ENCODE data around the gene IFNG-AS1.

GRCh38 chr12:67993143-67993542, 3.9 kb downstream of the IFNG-AS1 start:
- TF ChIP-seq ATF3 (IDR thresholded peaks at IDR 0.05) (no peak), SP1 (IDR thresholded peaks at IDR 0.05; ENCODE audit: low read depth) (no peak), EZH2 (IDR thresholded peaks at IDR 0.05) (no peak), POLR2A (IDR thresholded peaks at IDR 0.05; ENCODE audit: borderline replicate concordance, extremely low read depth, insufficient read depth, insufficient read length) (no peak), POLR2AphosphoS5 (IDR thresholded peaks at IDR 0.05; ENCODE audit: low read depth, low read length) (no peak), ZNF274 (IDR thresholded peaks at IDR 0.05; ENCODE audit: low read depth, low read length) (no peak), RAD21 (IDR thresholded peaks at IDR 0.05; ENCODE audit: low read depth) (no peak), JUND (IDR thresholded peaks at IDR 0.05) (no peak), YY1 (IDR thresholded peaks at IDR 0.05; ENCODE audit: extremely low read depth, insufficient replicate concordance, low read depth, low read length) (no peak), FOSL1 (IDR thresholded peaks at IDR 0.05; ENCODE audit: low read depth) (no peak), ZBTB33 (IDR thresholded peaks at IDR 0.05; ENCODE audit: extremely low read depth, insufficient replicate concordance, low read length) (no peak)
- TF ChIP-seq, protein P1, sequence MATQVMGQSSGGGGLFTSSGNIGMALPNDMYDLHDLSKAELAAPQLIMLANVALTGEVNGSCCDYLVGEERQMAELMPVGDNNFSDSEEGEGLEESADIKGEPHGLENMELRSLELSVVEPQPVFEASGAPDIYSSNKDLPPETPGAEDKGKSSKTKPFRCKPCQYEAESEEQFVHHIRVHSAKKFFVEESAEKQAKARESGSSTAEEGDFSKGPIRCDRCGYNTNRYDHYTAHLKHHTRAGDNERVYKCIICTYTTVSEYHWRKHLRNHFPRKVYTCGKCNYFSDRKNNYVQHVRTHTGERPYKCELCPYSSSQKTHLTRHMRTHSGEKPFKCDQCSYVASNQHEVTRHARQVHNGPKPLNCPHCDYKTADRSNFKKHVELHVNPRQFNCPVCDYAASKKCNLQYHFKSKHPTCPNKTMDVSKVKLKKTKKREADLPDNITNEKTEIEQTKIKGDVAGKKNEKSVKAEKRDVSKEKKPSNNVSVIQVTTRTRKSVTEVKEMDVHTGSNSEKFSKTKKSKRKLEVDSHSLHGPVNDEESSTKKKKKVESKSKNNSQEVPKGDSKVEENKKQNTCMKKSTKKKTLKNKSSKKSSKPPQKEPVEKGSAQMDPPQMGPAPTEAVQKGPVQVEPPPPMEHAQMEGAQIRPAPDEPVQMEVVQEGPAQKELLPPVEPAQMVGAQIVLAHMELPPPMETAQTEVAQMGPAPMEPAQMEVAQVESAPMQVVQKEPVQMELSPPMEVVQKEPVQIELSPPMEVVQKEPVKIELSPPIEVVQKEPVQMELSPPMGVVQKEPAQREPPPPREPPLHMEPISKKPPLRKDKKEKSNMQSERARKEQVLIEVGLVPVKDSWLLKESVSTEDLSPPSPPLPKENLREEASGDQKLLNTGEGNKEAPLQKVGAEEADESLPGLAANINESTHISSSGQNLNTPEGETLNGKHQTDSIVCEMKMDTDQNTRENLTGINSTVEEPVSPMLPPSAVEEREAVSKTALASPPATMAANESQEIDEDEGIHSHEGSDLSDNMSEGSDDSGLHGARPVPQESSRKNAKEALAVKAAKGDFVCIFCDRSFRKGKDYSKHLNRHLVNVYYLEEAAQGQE (IDR thresholded peaks at IDR 0.05; ENCODE audit: low read depth) = no peak
- TF ChIP-seq, protein P2, sequence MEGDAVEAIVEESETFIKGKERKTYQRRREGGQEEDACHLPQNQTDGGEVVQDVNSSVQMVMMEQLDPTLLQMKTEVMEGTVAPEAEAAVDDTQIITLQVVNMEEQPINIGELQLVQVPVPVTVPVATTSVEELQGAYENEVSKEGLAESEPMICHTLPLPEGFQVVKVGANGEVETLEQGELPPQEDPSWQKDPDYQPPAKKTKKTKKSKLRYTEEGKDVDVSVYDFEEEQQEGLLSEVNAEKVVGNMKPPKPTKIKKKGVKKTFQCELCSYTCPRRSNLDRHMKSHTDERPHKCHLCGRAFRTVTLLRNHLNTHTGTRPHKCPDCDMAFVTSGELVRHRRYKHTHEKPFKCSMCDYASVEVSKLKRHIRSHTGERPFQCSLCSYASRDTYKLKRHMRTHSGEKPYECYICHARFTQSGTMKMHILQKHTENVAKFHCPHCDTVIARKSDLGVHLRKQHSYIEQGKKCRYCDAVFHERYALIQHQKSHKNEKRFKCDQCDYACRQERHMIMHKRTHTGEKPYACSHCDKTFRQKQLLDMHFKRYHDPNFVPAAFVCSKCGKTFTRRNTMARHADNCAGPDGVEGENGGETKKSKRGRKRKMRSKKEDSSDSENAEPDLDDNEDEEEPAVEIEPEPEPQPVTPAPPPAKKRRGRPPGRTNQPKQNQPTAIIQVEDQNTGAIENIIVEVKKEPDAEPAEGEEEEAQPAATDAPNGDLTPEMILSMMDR (IDR thresholded peaks at IDR 0.05 in 2 of 3, conservative IDR thresholded peaks at IDR 0.05 in 1 of 3; ENCODE audit: borderline replicate concordance in 1 of 3, insufficient read depth in 1 of 3, low read depth in 2 of 3, low read length in 2 of 3) = no peak
